ENCODE measurements around the gene DARS1.
"Not testable (repeated sequence)": the region's sequence is repeated elsewhere in the genome, so short reads cannot be mapped to it uniquely, and the experiment has no call there.

DARS1 gene

DNA sequence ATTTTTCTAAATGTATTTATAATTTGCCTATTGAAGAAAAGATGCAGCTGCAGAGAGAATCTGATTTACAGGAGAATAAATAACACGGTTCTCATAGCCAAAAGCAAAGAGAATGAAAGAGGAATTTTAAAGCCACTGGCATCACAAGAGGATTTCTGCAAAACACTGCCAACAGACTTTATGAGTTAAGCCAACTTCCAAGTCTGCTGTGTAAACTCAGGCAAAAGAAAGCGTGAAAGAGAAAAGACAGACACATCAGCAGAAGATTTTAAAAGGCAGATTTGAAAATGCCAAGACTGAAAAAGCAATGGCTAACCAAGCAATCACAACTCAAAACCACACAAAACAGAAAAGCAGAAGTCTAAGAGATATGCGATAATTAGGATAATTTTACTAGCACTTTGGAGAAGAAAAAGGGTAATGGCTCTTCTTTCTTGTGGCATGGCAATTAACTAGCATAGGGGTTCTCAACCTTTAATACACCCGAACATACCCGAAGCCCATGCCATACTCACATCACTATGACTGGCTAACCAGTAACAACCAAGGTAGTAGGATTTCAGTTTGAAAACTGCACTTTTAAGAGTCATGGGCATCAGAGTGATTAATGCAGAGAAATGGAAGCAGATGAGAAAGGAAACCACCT lies 4.9 kb downstream of the DARS1 start:
- DNase-seq, result no peak

- no peak for DNase-seq
Observed at GRCh38 chr2:135975702-135976101, 9.7 kb downstream of the DARS1 start.

- no peak for DNase-seq
Observed at GRCh38 chr2:135974036-135974435, 11.4 kb downstream of the DARS1 start.

- DNase-seq, result no peak
Observed at GRCh38 chr2:135969655-135970387, 15.6 kb downstream of the DARS1 start.

DNA sequence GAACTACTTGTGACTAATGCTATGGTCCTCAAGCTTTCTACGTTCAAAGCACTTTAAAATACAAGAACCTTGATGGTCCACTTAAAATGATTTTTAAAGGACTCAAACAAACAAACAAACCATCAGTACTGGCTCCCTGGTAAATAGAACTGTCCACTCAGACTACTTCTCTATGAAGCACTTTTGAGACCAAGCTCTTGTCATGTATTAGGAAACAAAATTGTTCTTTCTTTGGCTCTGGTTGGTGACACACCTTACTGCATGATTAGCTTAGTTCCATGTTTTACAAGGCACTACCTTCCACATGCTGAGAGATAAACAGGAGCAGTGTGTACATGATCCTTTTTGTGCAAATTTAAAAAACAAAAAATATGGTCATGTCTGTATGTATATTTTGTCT lies 19.7 kb downstream of the DARS1 start:
- DNase-seq, result no peak

DNA sequence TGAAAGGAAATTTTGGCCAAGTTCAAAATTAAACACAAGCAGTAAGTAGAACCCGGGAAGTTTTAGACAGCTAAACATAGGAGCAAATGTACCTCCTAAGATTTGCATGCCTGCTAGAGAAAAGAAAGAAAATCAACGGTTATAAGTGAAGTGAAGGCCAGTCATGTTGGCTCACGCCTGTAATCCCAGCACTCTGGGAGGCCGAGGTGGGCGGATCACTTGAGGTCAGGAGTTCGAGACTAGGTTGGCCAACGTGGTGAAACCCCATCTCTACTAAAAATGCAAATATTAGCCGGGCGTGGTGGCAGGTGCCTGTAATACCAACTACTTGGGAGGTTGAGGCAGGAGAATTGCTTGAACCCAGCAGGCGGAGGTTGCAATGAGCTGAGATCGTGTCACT lies 21.0 kb downstream of the DARS1 start:
- DNase-seq, result not testable (repeated sequence)

DNA sequence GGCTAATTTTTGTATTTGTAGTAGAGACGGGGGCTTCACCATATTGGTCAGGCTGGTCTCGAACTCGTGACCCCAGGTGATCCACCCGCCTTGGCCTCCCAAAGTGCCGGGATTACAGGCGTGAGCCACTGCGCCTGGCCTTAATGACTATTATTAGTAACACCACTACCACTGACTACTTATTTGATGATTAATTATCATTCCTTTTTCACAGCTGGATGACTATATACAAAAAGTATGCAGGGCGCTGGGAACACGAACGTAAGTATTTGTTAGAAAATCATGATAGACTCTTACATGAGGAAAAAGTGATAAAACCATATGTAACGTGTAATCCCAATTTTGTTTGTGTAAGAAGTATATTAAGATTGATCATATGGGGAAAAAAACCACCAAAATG lies 21.6 kb downstream of the DARS1 start:
- no peak for DNase-seq

- DNase-seq, result no peak
Observed at GRCh38 chr2:135962366-135963123, 22.9 kb downstream of the DARS1 start.

DNA sequence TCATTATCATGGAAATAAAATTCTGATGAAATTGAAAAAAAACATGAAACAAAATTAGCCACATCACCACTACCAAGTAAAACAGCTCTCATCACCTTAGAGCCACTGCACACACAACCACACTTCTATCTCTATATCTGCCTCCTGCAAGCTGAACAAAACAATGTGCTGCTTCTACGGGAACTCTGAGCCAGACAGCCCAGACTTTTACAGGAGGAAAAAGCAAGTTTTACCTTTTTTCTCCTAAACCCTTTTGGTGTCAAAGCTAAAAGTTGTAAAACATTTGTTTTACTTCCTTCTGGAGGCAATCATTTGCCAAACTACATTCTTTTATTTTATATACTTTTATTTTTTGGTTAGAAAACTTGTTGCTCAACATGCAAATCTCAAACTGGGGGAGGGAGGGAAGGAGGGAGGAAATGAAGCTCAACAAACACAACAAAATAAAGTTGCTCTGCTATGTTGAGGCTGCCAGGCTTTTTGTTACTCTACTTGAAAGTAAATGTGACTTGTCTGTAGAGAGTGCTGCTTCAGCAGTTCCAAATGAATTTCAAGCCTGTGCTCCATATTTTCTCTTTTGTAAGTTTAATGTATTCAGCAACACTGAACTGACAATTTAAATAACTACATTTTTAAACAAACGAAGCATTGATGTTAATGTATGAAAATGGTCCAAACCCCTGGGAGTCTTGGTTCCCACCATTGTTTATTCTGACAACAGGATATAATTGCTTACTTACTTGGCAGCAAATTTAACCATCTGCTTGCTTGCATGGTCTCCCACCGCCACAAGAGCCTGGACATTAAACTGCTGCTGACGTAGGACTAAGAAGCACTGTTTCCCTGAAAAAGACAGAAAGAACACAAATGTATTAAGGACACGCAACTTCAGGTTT lies 24.5 kb downstream of the DARS1 start:
- no peak for DNase-seq

- no peak for DNase-seq
Observed at GRCh38 chr2:135960150-135960549, 25.3 kb downstream of the DARS1 start.

GRCh38 chr2:135958927-135959326 lies 26.5 kb downstream of the DARS1 start:
- DNase-seq, result not testable (repeated sequence)

GRCh38 chr2:135954020-135954601 lies 31.3 kb downstream of the DARS1 start:
- no peak for DNase-seq

DNA sequence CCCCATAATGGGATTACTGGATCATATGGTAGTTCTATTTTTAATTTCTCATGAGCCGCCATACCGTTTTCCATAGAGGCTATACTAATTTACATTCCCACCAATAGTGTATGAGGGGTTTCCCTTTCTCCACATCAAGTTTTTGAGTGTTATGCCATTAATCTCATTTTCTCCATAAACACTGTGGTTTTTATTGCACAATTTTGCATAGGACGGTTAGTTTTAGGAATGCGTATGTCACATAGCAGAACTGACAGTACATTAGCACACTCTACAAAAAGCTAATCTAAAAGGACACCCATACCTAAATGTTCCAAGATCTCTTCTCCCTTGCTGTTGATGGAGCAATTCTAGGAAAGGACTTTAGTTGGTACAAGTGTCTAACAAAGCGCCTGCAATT lies 32.5 kb downstream of the DARS1 start:
- DNase-seq, result no peak

- no peak for DNase-seq
Observed at GRCh38 chr2:135951041-135951583, 34.3 kb downstream of the DARS1 start.

DNA sequence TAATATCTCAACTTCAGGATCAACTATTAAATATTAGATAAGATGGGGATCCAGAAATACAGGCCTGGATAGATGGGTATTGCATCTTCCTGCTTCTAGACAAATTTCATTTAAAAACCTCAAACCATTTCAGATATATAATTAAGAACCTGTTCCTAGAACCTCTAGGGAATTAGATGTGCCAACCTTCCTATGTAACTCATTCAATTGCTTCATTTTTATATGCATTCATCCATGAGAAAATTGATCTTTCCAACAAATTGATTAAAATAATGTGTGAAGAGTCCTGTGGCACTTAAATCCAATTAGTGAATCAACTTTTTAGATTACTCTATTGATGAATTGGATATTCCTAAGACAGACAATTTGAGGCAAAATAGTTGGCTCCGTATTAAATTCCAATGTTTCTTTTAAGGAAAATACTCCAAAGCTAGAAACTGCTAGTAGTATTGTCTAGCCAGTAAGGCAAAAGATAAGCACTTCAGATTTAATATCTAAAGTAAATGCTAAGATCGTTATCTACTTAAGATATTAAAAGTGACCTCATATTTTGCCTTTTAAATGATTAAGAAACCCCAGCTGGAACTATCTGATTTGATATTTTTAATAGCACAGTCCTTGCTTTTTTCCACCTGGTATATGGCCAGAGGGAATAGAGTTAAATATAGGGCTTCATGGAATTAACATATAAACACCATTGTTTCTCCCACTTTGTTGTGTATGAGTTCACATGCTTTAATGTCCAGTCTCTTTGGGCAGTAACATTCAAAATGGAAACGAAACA lies 35.8 kb downstream of the DARS1 start:
- no peak for DNase-seq

- peak in 2 of 3 donors; percentile 29 to 38 for DNase-seq
Observed at GRCh38 chr2:135948642-135949355, 36.6 kb downstream of the DARS1 start.

DNA sequence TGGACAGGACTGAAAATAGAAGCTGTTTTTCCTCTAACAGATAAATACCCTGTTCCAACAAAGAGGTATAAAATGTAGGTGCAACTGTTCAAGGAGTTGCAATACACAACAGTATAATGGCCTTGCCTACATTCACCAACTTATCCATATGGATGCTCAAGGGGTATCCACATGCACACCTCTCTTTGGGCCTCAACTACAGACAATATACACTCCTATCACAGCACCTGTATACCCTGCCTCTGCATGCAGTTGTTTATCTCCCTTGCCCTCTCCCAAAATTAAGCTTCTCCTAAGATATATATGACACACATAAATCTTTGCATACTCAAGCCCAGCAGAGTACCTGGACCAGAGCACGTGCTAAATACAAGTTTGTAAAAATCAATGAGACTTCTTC lies 37.3 kb downstream of the DARS1 start:
- no peak for DNase-seq

GRCh38 chr2:135947483-135947882 lies 37.9 kb downstream of the DARS1 start:
- DNase-seq, result no peak

DNA sequence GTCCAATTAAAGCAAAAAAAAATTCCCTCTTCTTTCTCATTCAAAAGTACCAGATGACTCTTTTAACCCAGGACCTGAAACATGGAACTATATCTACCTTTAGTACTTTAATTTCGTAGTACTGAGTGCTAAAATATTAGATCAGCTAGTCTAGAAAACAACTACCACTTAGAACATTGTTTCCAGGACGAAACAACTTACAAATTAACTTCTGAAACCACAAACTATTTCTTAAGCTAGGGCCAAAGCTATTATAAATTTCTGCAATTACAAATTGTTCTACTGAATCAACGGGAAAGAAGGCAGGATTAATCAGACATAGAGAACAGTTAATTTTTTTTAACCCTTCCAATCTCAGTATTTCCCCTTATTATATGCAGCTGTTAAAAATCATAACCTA lies 39.9 kb downstream of the DARS1 start:
- DNase-seq, result no peak

DNA sequence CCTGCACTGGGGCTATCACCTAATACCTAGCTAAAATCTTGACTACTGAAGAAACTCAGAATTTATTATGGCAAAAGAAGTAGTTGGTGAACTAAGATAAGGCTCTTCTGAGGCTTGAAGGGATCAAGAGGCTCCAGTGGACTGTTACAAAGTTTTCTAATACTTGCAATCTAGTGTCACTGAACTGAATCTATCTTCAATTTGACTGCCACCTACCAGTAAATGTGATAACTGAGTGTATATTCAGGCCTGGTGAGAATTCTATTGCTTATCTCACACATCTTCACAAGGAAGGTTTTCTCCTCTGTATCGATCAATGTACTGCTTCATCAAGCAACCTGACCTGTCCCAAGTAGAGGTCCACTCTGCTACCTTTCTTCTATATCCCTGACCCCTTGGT lies 40.8 kb downstream of the DARS1 start:
- DNase-seq, result no peak
